Neuronal stem cell (in vitro differentiated cells): Measurements from ENCODE around the gene TPRG1L.
A peak's percentile ranks its signal among the peaks of the same experiment; 100 is the strongest.

Source experiments
- DNase-seq: peaks from one replicate; pipeline ENCODE4 v3.0.0-alpha.2; 2013; ENCODE audit warnings: low spot score
- H2AFZ ChIP-seq: one replicate; pipeline ENCODE4 v1.6.1; 2013; ENCODE audit warnings: mild to moderate bottlenecking, low read length, inconsistent platforms
- H2AK5ac ChIP-seq: 2 replicates; pipeline ENCODE4 v1.6.1; 2013; ENCODE audit warnings: low read depth, mild to moderate bottlenecking, inconsistent platforms, low read length, moderate library complexity, mixed read lengths
- H2BK120ac ChIP-seq: 2 replicates; pipeline ENCODE4 v1.6.1; 2013; ENCODE audit warnings: low read depth, mild to moderate bottlenecking, inconsistent platforms, low read length, moderate library complexity, mixed read lengths
- H2BK12ac ChIP-seq: one replicate; pipeline ENCODE4 v1.6.1; 2013; ENCODE audit warnings: low read length, inconsistent platforms
- H2BK15ac ChIP-seq: 2 replicates; pipeline ENCODE4 v1.6.1; 2013; ENCODE audit warnings: mild to moderate bottlenecking, low read length, inconsistent platforms, mixed read lengths
- H2BK5ac ChIP-seq: one replicate; pipeline ENCODE4 v1.6.1; 2013; ENCODE audit warnings: inconsistent platforms, mild to moderate bottlenecking, low read length, moderate library complexity
- H3K14ac ChIP-seq: one replicate; pipeline ENCODE4 v1.6.1; 2013; ENCODE audit warnings: low read length, inconsistent platforms
- H3K18ac ChIP-seq: 2 replicates; pipeline ENCODE4 v1.6.1; 2013; ENCODE audit warnings: low read length, inconsistent platforms
- H3K23ac ChIP-seq: 2 replicates; pipeline ENCODE4 v1.6.1; 2013; ENCODE audit warnings: low read depth, mild to moderate bottlenecking, mixed read lengths, low read length, inconsistent platforms; ENCODE audit not compliant: poor library complexity
- H3K27ac ChIP-seq: replicated peaks from 3 replicates; pipeline ENCODE4 v1.5.1; 2013; ENCODE audit warnings: low read length, inconsistent platforms
- H3K27me3 ChIP-seq, 3 experiments: 2 replicates each; pipeline ENCODE4 v1.6.1; 2013; ENCODE audit warnings: low read length in 3 of 3, mild to moderate bottlenecking in 2 of 3, inconsistent platforms in 1 of 3, low read depth in 1 of 3, mixed read lengths in 1 of 3, moderate library complexity in 1 of 3; ENCODE audit not compliant: control insufficient read depth in 3 of 3, insufficient read depth in 3 of 3
- H3K36me3 ChIP-seq, 2 donors: replicated peaks in 1 of 2; 2 replicates each; pipeline ENCODE4 v1.6.1; 2013; ENCODE audit warnings: low read length in 2 of 2; ENCODE audit not compliant: control insufficient read depth in 2 of 2, insufficient read depth in 2 of 2
- H3K4ac ChIP-seq: 2 replicates; pipeline ENCODE4 v1.6.1; 2013; ENCODE audit warnings: inconsistent platforms, mild to moderate bottlenecking, low read length, moderate library complexity
- H3K4me1 ChIP-seq, 2 donors: 1 replicate in 1 of 2; 2 replicates in 1 of 2; pipeline ENCODE4 v1.6.1; 2013; ENCODE audit warnings: low read length in 2 of 2, low read depth in 1 of 2; ENCODE audit not compliant: control insufficient read depth in 2 of 2, insufficient read depth in 1 of 2
- H3K4me2 ChIP-seq: one replicate; pipeline ENCODE4 v1.6.1; 2013; ENCODE audit warnings: mild to moderate bottlenecking, low read length, inconsistent platforms; ENCODE audit not compliant: insufficient read depth, poor library complexity, severe bottlenecking
- H3K4me3 ChIP-seq, 2 donors: 2 replicates each; pipeline ENCODE4 v1.5.1; 2013; ENCODE audit warnings: low read length in 2 of 2, mild to moderate bottlenecking in 2 of 2, inconsistent platforms in 1 of 2, moderate library complexity in 1 of 2
- H3K79me1 ChIP-seq: one replicate; pipeline ENCODE4 v1.6.1; 2013; ENCODE audit warnings: low read depth, mild to moderate bottlenecking, inconsistent platforms, low read length, moderate library complexity
- H3K9ac ChIP-seq: one replicate; pipeline ENCODE4 v1.6.1; 2013; ENCODE audit warnings: mild to moderate bottlenecking, low read depth, low read length, inconsistent platforms; ENCODE audit not compliant: poor library complexity
- H3K9me3 ChIP-seq, 2 donors: replicated peaks in 1 of 2; 2 replicates each; pipeline versions ENCODE3 to v1.6.1; 2013; ENCODE audit warnings: low read length in 2 of 2, mild to moderate bottlenecking in 2 of 2, inconsistent platforms in 1 of 2, low read depth in 1 of 2, mixed read lengths in 1 of 2, moderate library complexity in 1 of 2; ENCODE audit not compliant: control insufficient read depth in 2 of 2, insufficient read depth in 1 of 2
- H4K8ac ChIP-seq: one replicate; pipeline ENCODE4 v1.6.1; 2013; ENCODE audit warnings: low read depth, mild to moderate bottlenecking, inconsistent platforms, low read length, moderate library complexity
- H4K91ac ChIP-seq: one replicate; pipeline ENCODE4 v1.6.1; 2013; ENCODE audit warnings: low read length, low read depth, mild to moderate bottlenecking, inconsistent platforms; ENCODE audit not compliant: poor library complexity
- WGBS, 2 donors: extraction: QIAGEN DNeasy Blood & Tissue Kit; methylation state at CpG; one replicate each; pipeline ENCODE4 v1.1.7; 2013; ENCODE audit warnings: missing lambda C conversion rate in 2 of 2, mixed read lengths in 1 of 2; ENCODE audit not compliant: insufficient read length in 2 of 2, insufficient replicate concordance in 1 of 2; ENCODE audit errors: extremely low coverage in 2 of 2; 5-methylcytosine and 5-hydroxymethylcytosine counted together

TPRG1L gene

DNA sequence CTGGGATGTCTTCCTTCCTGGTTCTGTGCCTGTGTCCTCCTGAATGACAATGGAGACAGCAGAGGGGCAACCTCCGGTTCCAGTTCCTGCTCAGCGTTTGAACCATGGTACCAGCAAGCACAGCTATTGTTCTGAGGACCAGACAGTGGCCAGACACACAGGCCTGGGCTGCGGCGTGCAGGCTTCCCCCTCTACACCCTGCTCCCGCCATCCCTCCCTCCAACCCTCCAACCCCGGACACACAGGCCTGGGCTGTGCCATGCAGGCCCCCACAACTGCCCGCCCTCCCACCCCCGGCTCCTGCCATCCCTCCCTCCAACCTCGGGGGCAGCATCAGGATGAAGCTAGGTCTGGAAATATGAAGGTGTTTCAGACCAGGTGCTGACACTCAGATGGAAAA, 8.0 kb upstream of the TPRG1L start:
- Histone ChIP-seq H3K9me3 (no peaks in the 10 kb centered on the region), H4K8ac (no peak overlapping the region), H3K36me3 (no peaks in the 10 kb centered on the region), H2AK5ac (no peak overlapping the region), H4K91ac (no peak overlapping the region), H3K9ac (no peak overlapping the region), H3K4me1 (peaks cover 25 to 39% of the 10 kb centered on the region in 2 donors), H3K23ac (no peak overlapping the region), H3K27ac (no peak overlapping the region), H2AFZ (no peak overlapping the region), H3K4me2 (no peak overlapping the region), H2BK5ac (no peak overlapping the region), H3K18ac (no peak overlapping the region), H3K79me1 (no peaks in the 10 kb centered on the region), H2BK15ac (no peak overlapping the region), H3K4ac (no peak overlapping the region), H2BK12ac (no peak overlapping the region), H2BK120ac (no peak overlapping the region), H3K14ac (no peak overlapping the region), H3K27me3 (peaks cover 0 to 53% (median 10%) of the 10 kb centered on the region in 3 experiments), H3K4me3 (no peak overlapping the region)
- WGBS, 2 donors = no CpG with 5 or more reads among the region's 9 CpGs
- no peak for DNase-seq

DNA sequence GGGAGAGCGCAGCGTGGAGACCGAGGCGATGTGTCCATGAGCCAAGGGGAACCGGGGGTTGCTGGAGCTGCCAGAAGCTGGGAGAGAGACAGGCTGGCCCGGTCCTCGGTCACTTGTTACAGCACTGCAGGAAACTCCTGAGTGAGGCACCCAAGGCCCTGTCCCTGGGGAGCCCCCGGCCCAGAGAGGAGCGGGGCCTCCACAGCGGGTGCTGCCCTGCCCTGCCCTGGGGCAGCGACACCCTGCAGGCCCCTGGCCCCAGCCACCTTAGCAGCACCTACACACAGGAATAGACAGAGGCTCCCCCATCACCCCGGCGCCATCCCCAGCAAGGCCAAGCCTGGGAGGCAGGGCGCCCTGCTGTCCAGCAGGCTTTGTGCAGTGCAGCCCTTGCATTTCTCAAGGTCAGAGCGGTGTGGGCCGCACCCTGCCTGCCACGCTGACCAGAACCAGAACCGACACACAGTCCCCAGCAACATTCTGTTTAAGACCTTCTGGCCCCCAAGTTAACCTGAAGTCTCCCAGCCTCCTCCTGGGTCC, 6.9 kb upstream of the TPRG1L start:
- Histone ChIP-seq H3K79me1 (no peaks in the 10 kb centered on the region), H2BK12ac (peak overlapping the region; percentile 42), H3K27ac (no peak overlapping the region), H2AFZ (no peak overlapping the region), H3K36me3 (peaks cover 0 to 1% of the 10 kb centered on the region in 2 donors), H2BK15ac (peak overlapping the region; percentile 37), H3K9ac (no peak overlapping the region), H3K14ac (peak overlapping the region; percentile 72), H3K4me2 (no peak overlapping the region), H3K27me3 (peaks cover 0 to 43% (median 0%) of the 10 kb centered on the region in 3 experiments), H4K8ac (no peak overlapping the region), H3K4me1 (peaks cover 19 to 32% of the 10 kb centered on the region in 2 donors), H3K4ac (peak overlapping the region; percentile 43), H4K91ac (peak overlapping the region; percentile 16), H2AK5ac (peak overlapping the region; percentile 95), H2BK5ac (peak overlapping the region; percentile 84), H2BK120ac (no peak overlapping the region), H3K4me3 (no peak overlapping the region), H3K9me3 (peaks cover 0 to 2% of the 10 kb centered on the region in 2 donors), H3K18ac (peak overlapping the region; percentile 61), H3K23ac (peak overlapping the region; percentile 12)
- no peak for DNase-seq
- no CpG with 5 or more reads among the region's 18 CpGs for WGBS, 2 donors

DNA sequence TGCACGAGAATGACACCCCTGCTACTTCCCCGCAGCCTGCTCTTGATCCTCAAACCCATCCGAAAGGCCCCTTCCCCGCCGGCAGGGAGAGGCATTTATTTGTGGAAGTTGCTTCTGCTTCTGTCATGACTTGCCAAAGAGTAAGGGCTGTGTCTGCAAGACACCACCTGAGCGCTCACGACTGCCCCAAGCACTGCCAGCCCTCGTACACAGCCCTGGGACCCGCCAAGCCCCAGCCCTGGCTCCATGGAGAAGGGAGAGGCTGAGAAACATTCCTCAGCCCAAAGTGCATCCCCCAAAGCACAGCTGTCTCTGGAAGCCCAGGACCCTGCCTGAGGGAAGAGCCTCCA, 6.3 kb upstream of the TPRG1L start:
- WGBS, 2 donors = no CpG with 5 or more reads among the region's 9 CpGs

DNA sequence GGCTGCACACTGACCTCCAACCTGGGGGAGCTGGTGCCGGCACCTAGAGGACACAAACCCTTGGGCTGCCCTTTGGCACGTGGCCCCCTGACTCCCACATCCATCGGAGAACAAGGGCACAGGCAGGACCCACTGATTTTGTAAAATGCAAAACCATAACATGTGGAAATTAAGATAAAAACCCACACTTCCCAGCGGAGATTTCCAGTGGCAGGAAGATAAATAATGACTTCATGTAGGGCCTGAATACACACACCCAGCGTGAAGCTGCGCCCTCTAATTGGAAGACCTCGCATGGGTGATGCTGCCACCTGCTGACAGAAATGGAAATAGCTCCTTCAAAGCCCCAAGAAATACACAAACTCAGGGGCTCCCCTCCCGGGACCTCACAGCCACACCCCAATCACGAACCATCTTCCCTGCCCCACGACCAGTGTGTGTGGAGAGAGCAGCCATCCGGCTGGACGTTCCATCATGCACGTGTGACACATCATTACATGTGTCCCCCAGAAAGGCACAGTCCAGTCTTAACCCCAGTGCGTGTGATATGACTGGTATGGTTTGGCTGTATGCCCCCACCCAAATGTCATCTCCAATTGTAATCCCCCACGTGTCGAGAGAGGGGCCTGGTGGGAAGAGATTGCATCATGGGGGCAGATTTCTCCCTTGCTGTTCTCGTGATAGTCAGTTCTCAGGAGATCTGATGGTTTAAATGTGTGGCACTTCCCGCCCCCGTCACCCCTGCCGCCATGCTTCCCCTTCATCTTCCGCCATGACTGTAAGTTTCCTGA, 5.7 kb upstream of the TPRG1L start:
- H2AK5ac ChIP-seq = peak overlapping the region; percentile 95
- H2BK120ac ChIP-seq = no peak overlapping the region
- H3K27ac ChIP-seq = no peak overlapping the region
- H3K36me3 ChIP-seq = peaks cover 0 to 1% of the 10 kb centered on the region in 2 donors
- H3K23ac ChIP-seq = peak overlapping the region; percentile 45
- peak; percentile 87 for DNase-seq
- peak overlapping the region; percentile 2 for H2BK12ac ChIP-seq
- no peak overlapping the region for H2AFZ ChIP-seq
- H3K4me3 ChIP-seq = no peak overlapping the region
- H2BK5ac ChIP-seq = peak overlapping the region; percentile 84
- H4K8ac ChIP-seq = no peak overlapping the region
- peaks cover 15 to 24% of the 10 kb centered on the region in 2 donors for H3K4me1 ChIP-seq
- peak overlapping the region; percentile 9 for H3K18ac ChIP-seq
- no peak overlapping the region for H3K14ac ChIP-seq
- H3K4ac ChIP-seq = no peak overlapping the region
- H2BK15ac ChIP-seq = peak overlapping the region; percentile 37
- WGBS, 2 donors = no CpG with 5 or more reads among the region's 21 CpGs
- no peaks in the 10 kb centered on the region for H3K79me1 ChIP-seq
- H3K9ac ChIP-seq = peak overlapping the region; percentile 75
- peaks cover 0 to 35% (median 2%) of the 10 kb centered on the region in 3 experiments for H3K27me3 ChIP-seq
- H3K4me2 ChIP-seq = no peak overlapping the region
- no peak overlapping the region for H4K91ac ChIP-seq
- H3K9me3 ChIP-seq = peaks cover 0 to 2% of the 10 kb centered on the region in 2 donors

More for the DNA sequence above, 6.3 kb upstream of the TPRG1L start:
- Histone ChIP-seq H2BK12ac (peak overlapping the region; percentile 2), H3K14ac (no peak overlapping the region), H2AFZ (no peak overlapping the region), H3K4ac (no peak overlapping the region), H3K79me1 (no peaks in the 10 kb centered on the region), H3K27ac (no peak overlapping the region), H2BK120ac (no peak overlapping the region), H4K8ac (no peak overlapping the region), H3K4me1 (peaks cover 14 to 25% of the 10 kb centered on the region in 2 donors), H3K9me3 (peaks cover 0 to 2% of the 10 kb centered on the region in 2 donors), H3K9ac (peak overlapping the region; percentile 55), H3K23ac (peak overlapping the region; percentile 18), H3K4me3 (no peak overlapping the region), H3K4me2 (no peak overlapping the region), H2BK15ac (peak overlapping the region; percentile 37), H3K18ac (peak overlapping the region; percentile 25), H3K27me3 (peaks cover 0 to 37% (median 0%) of the 10 kb centered on the region in 3 experiments), H2BK5ac (peak overlapping the region; percentile 84), H2AK5ac (peak overlapping the region; percentile 95), H3K36me3 (peaks cover 0 to 1% of the 10 kb centered on the region in 2 donors), H4K91ac (no peak overlapping the region)
- no peak for DNase-seq
